ENCODE data around the gene ZC3HAV1.
A peak's percentile ranks its signal among the peaks of the same experiment; 100 is the strongest.
"Not testable (repeated sequence)": the region's sequence is repeated elsewhere in the genome, so short reads cannot be mapped to it uniquely, and the experiment has no call there.

ZC3HAV1 gene

GRCh38 chr7:139049111-139049510, 60.4 kb downstream of the ZC3HAV1 start:
- no peak for DNase-seq

- no peak for DNase-seq
These were observed 61.5 kb downstream of the ZC3HAV1 start for GRCh38 chr7:139047970-139048369.

- DNase-seq = no peak
These were observed 63.4 kb downstream of the ZC3HAV1 start for GRCh38 chr7:139046143-139046542.

- no peak for DNase-seq
These were observed 64.4 kb downstream of the ZC3HAV1 start for GRCh38 chr7:139044813-139045794.

- no peak for DNase-seq
These were observed 65.4 kb downstream of the ZC3HAV1 start for GRCh38 chr7:139043823-139044812.

- DNase-seq = no peak
These were observed 68.0 kb downstream of the ZC3HAV1 start for GRCh38 chr7:139041378-139042085.

GRCh38 chr7:139038691-139039090, 70.8 kb downstream of the ZC3HAV1 start:
- DNase-seq = no peak

- no peak for DNase-seq
These were observed 72.6 kb downstream of the ZC3HAV1 start for GRCh38 chr7:139036901-139037300.

GRCh38 chr7:139035586-139036353, 73.8 kb downstream of the ZC3HAV1 start, which contains the start of gene ZC3HAV1L:
Gene ZC3HAV1L (minus strand): TSS chr7:139036042. CDS start chr7:139036017, 25 bp downstream.
- peak; percentile 83 for DNase-seq

- DNase-seq = peak; percentile 39
These were observed 74.5 kb downstream of the ZC3HAV1 start for GRCh38 chr7:139034855-139035585.

GRCh38 chr7:139034336-139034735, 75.2 kb downstream of the ZC3HAV1 start:
- no peak for DNase-seq

GRCh38 chr7:139033346-139034114, 76.0 kb downstream of the ZC3HAV1 start:
- DNase-seq = no peak

- no peak for DNase-seq
These were observed 77.0 kb downstream of the ZC3HAV1 start for GRCh38 chr7:139032473-139032872.

- DNase-seq = no peak
These were observed 80.2 kb downstream of the ZC3HAV1 start for GRCh38 chr7:139029353-139029752.

- DNase-seq = no peak
These were observed 83.0 kb downstream of the ZC3HAV1 start for GRCh38 chr7:139026551-139026950.

GRCh38 chr7:139025861-139026260, 83.7 kb downstream of the ZC3HAV1 start:
- not testable (repeated sequence) for DNase-seq

- peak; percentile 32 for DNase-seq
These were observed 86.4 kb downstream of the ZC3HAV1 start for GRCh38 chr7:139023076-139023475.

GRCh38 chr7:139022286-139022685, 87.2 kb downstream of the ZC3HAV1 start:
- DNase-seq = no peak

- no peak for DNase-seq
These were observed 90.6 kb downstream of the ZC3HAV1 start for GRCh38 chr7:139018910-139019309.
